GM18517 (cell line): Measurements from ENCODE around the gene LATS1.
"Not testable (repeated sequence)": the region's sequence is repeated elsewhere in the genome, so short reads cannot be mapped to it uniquely, and the experiment has no call there.

Experiments
- ATAC-seq: cut with Tn5 transposase; IDR thresholded peaks from one replicate; pipeline ENCODE4 v1.9.1; 2021; ENCODE audit warnings: mild to moderate bottlenecking, moderate library complexity; ENCODE audit not compliant: unreplicated experiment

Gene LATS1

GRCh38 chr6:149729824-149730223 lies 11.9 kb upstream of the LATS1 start:
- ATAC-seq = no peak

- no peak for ATAC-seq
Measured at GRCh38 chr6:149728499-149729234, 10.8 kb upstream of the LATS1 start.

- no peak for ATAC-seq
Measured at GRCh38 chr6:149727793-149728498, 10.0 kb upstream of the LATS1 start.

- ATAC-seq = no peak
Measured at GRCh38 chr6:149725785-149726184, 7.9 kb upstream of the LATS1 start.

GRCh38 chr6:149723771-149724417 lies 6.0 kb upstream of the LATS1 start:
- ATAC-seq = peak; percentile 49

- no peak for ATAC-seq
Measured at GRCh38 chr6:149723262-149723661, 5.4 kb upstream of the LATS1 start.

- ATAC-seq = no peak
Measured at GRCh38 chr6:149719531-149719930, 1.6 kb upstream of the LATS1 start.

- ATAC-seq = no peak
Measured at GRCh38 chr6:149717255-149717587, 680 bp downstream of the LATS1 start.

GRCh38 chr6:149716181-149716963 lies 1.5 kb downstream of the LATS1 start:
- ATAC-seq = no peak

GRCh38 chr6:149714442-149714841 lies 3.5 kb downstream of the LATS1 start:
- ATAC-seq = no peak

GRCh38 chr6:149711711-149712110 lies 6.2 kb downstream of the LATS1 start:
- ATAC-seq = no peak

GRCh38 chr6:149701714-149702113 lies 16.2 kb downstream of the LATS1 start:
- no peak for ATAC-seq

GRCh38 chr6:149699150-149699549 lies 18.8 kb downstream of the LATS1 start:
- no peak for ATAC-seq

- no peak for ATAC-seq
Measured at GRCh38 chr6:149698175-149698574, 19.7 kb downstream of the LATS1 start.

- no peak for ATAC-seq
Measured at GRCh38 chr6:149696901-149697300, 21.0 kb downstream of the LATS1 start.

- no peak for ATAC-seq
Measured at GRCh38 chr6:149694921-149695320, 23.0 kb downstream of the LATS1 start.

GRCh38 chr6:149691201-149691600 lies 26.7 kb downstream of the LATS1 start:
- no peak for ATAC-seq

GRCh38 chr6:149686230-149686629 lies 31.7 kb downstream of the LATS1 start:
- ATAC-seq = no peak

- ATAC-seq = no peak
Measured at GRCh38 chr6:149683256-149683859, 34.5 kb downstream of the LATS1 start.

GRCh38 chr6:149681845-149682244 lies 36.1 kb downstream of the LATS1 start:
- not testable (repeated sequence) for ATAC-seq

GRCh38 chr6:149681209-149681608 lies 36.7 kb downstream of the LATS1 start:
- no peak for ATAC-seq
